ENCODE data around the gene SPIN1.

Gene SPIN1

DNA sequence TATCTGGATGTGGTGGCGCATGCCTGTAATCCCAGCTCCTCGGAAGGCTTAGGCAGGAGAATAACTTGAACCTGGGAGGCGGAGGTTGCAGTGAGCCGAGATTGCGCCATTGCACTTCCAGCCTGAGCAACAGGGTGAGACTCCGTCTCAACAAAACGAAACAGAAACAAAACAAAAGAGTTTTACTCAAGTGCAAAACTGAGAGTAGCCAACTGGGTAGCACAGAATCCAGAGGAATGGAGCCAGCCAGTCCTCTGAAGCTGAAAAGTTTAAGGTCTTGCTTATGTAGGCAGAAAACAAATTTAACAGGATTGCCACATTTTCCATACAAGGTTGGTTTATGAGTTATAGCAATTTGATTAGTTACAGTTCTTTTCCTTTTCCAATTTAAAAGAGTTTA, 32.0 kb downstream of the SPIN1 start:
- Histone ChIP-seq H3K4me1 (ENCODE audit: insufficient read depth, low read length) (no peaks in the 10 kb centered on the region), H3K9ac (ENCODE audit: low read depth, low read length) (no peak overlapping the region), H3K27me3 (ENCODE audit: insufficient read depth, low read length, poor library complexity) (no peaks in the 10 kb centered on the region), H3K4me3 (ENCODE audit: low read depth in 1 of 2, low read length in 2 of 2) (no peak overlapping the region), H2AFZ (ENCODE audit: low read depth, low read length) (no peak overlapping the region), H3K9me3 (ENCODE audit: insufficient read depth, low read length, severe bottlenecking) (peaks cover 20% of the 10 kb centered on the region), H3K4me2 (ENCODE audit: insufficient read depth, low read length) (no peak overlapping the region), H3K27ac (ENCODE audit: low read length) (no peak overlapping the region), H4K20me1 (ENCODE audit: insufficient read depth, low read length) (peaks cover 17% of the 10 kb centered on the region; the same call in 1 of the 2 replicates), H3K79me2 (ENCODE audit: insufficient read depth, low read length) (peaks cover 94% of the 10 kb centered on the region), H3K36me3 (ENCODE audit: insufficient read depth, low read length) (peaks cover 36% of the 10 kb centered on the region)
- DNase-seq, result no peak
- no peak for ATAC-seq (ENCODE audit: insufficient read depth, low read depth)
- TF ChIP-seq, protein P1, sequence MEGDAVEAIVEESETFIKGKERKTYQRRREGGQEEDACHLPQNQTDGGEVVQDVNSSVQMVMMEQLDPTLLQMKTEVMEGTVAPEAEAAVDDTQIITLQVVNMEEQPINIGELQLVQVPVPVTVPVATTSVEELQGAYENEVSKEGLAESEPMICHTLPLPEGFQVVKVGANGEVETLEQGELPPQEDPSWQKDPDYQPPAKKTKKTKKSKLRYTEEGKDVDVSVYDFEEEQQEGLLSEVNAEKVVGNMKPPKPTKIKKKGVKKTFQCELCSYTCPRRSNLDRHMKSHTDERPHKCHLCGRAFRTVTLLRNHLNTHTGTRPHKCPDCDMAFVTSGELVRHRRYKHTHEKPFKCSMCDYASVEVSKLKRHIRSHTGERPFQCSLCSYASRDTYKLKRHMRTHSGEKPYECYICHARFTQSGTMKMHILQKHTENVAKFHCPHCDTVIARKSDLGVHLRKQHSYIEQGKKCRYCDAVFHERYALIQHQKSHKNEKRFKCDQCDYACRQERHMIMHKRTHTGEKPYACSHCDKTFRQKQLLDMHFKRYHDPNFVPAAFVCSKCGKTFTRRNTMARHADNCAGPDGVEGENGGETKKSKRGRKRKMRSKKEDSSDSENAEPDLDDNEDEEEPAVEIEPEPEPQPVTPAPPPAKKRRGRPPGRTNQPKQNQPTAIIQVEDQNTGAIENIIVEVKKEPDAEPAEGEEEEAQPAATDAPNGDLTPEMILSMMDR (IDR thresholded peaks at IDR 0.05; ENCODE audit: borderline replicate concordance, extremely low read depth, low read length, poor library complexity, severe bottlenecking), result no peak
- no peak for TF ChIP-seq EZH2 (IDR thresholded peaks at IDR 0.05; ENCODE audit: borderline replicate concordance, low read depth, low read length, severe bottlenecking)

DNA sequence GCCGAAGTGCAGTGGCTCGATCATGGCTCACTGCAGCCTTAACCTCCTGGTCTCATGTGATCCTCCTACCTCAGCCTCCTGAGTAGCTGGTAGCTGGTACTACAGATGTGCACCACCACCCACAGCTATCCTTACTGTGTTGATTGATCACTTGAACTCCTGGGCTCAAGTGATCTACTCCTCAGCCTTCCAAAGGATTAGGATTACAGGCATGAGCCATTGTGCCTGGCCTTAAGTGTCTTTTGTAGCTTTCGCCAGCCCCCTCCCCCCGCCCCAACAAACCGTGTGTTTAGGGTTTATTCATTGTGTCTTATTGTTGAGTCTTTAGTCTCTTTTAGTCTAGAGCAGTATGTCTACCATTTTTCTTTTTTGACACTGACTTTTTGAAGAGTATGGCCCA, 33.1 kb downstream of the SPIN1 start:
- peaks cover 40% of the 10 kb centered on the region for H3K36me3 ChIP-seq (ENCODE audit: insufficient read depth, low read length)
- ATAC-seq (ENCODE audit: insufficient read depth, low read depth), result no peak

GRCh38 chr9:88425538-88425950, 37.3 kb downstream of the SPIN1 start:
- no peak overlapping the region for H3K9ac ChIP-seq (ENCODE audit: low read depth, low read length)
- peaks cover 85% of the 10 kb centered on the region for H3K79me2 ChIP-seq (ENCODE audit: insufficient read depth, low read length)
- H3K4me1 ChIP-seq (ENCODE audit: insufficient read depth, low read length), result no peaks in the 10 kb centered on the region
- H3K4me3 ChIP-seq (ENCODE audit: low read depth in 1 of 2, low read length in 2 of 2), result no peak overlapping the region
- no peaks in the 10 kb centered on the region for H3K9me3 ChIP-seq (ENCODE audit: insufficient read depth, low read length, severe bottlenecking)
- DNase-seq (no peak), ATAC-seq (ENCODE audit: insufficient read depth, low read depth) (no peak)
- no peak overlapping the region for H3K4me2 ChIP-seq (ENCODE audit: insufficient read depth, low read length)
- peaks cover 35% of the 10 kb centered on the region for H4K20me1 ChIP-seq (ENCODE audit: insufficient read depth, low read length)
- TF ChIP-seq EZH2 (IDR thresholded peaks at IDR 0.05; ENCODE audit: borderline replicate concordance, low read depth, low read length, severe bottlenecking), result no peak
- TF ChIP-seq, protein P1 (IDR thresholded peaks at IDR 0.05; ENCODE audit: borderline replicate concordance, extremely low read depth, low read length, poor library complexity, severe bottlenecking), result no peak
- no peak overlapping the region for H3K27ac ChIP-seq (ENCODE audit: low read length)
- peaks cover 38% of the 10 kb centered on the region for H3K36me3 ChIP-seq (ENCODE audit: insufficient read depth, low read length)
- no peak overlapping the region for H2AFZ ChIP-seq (ENCODE audit: low read depth, low read length)
- H3K27me3 ChIP-seq (ENCODE audit: insufficient read depth, low read length, poor library complexity), result no peaks in the 10 kb centered on the region

More for the DNA sequence above, 33.1 kb downstream of the SPIN1 start:
- Histone ChIP-seq H3K4me2 (ENCODE audit: insufficient read depth, low read length) (no peak overlapping the region), H3K27ac (ENCODE audit: low read length) (no peak overlapping the region), H3K4me1 (ENCODE audit: insufficient read depth, low read length) (no peaks in the 10 kb centered on the region), H3K27me3 (ENCODE audit: insufficient read depth, low read length, poor library complexity) (no peaks in the 10 kb centered on the region), H3K9ac (ENCODE audit: low read depth, low read length) (no peak overlapping the region), H3K9me3 (ENCODE audit: insufficient read depth, low read length, severe bottlenecking) (peaks cover 20% of the 10 kb centered on the region), H3K79me2 (ENCODE audit: insufficient read depth, low read length) (peaks cover 94% of the 10 kb centered on the region), H2AFZ (ENCODE audit: low read depth, low read length) (no peak overlapping the region), H4K20me1 (ENCODE audit: insufficient read depth, low read length) (peaks cover 24% of the 10 kb centered on the region), H3K4me3 (ENCODE audit: low read depth in 1 of 2, low read length in 2 of 2) (no peak overlapping the region)
- no peak for DNase-seq
- TF ChIP-seq, protein P1 (IDR thresholded peaks at IDR 0.05; ENCODE audit: borderline replicate concordance, extremely low read depth, low read length, poor library complexity, severe bottlenecking), result no peak
- TF ChIP-seq EZH2 (IDR thresholded peaks at IDR 0.05; ENCODE audit: borderline replicate concordance, low read depth, low read length, severe bottlenecking), result no peak

DNA sequence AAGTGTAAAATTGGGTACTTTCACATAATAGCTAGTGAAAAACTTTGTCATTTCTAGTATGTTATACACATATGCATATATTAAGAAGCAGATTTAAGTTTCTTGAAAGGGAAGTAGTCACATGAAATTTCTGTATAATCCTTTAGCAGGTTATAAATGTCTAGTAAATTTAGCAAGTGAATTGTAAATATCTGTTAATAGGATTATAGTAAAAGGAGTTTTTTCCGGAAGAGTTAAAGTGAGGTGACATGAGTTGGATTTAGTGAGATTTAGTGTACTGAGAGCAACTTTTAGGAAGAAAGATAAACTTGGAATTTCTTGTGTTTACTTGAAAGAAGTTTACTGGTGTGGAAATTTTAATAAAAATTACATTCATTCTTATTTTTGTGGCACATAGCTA, 38.4 kb downstream of the SPIN1 start:
- H3K36me3 ChIP-seq (ENCODE audit: insufficient read depth, low read length), result peaks cover 39% of the 10 kb centered on the region
- no peak overlapping the region for H3K9ac ChIP-seq (ENCODE audit: low read depth, low read length)
- TF ChIP-seq, protein P1 (IDR thresholded peaks at IDR 0.05; ENCODE audit: borderline replicate concordance, extremely low read depth, low read length, poor library complexity, severe bottlenecking), result no peak
- no peak for TF ChIP-seq EZH2 (IDR thresholded peaks at IDR 0.05; ENCODE audit: borderline replicate concordance, low read depth, low read length, severe bottlenecking)
- peaks cover 35% of the 10 kb centered on the region for H4K20me1 ChIP-seq (ENCODE audit: insufficient read depth, low read length)
- no peak overlapping the region for H2AFZ ChIP-seq (ENCODE audit: low read depth, low read length)
- no peak overlapping the region for H3K27ac ChIP-seq (ENCODE audit: low read length)
- peaks cover 77% of the 10 kb centered on the region for H3K79me2 ChIP-seq (ENCODE audit: insufficient read depth, low read length)
- ATAC-seq (ENCODE audit: insufficient read depth, low read depth) (no peak), DNase-seq (no peak)
- no peak overlapping the region for H3K4me3 ChIP-seq (ENCODE audit: low read depth in 1 of 2, low read length in 2 of 2)
- no peaks in the 10 kb centered on the region for H3K4me1 ChIP-seq (ENCODE audit: insufficient read depth, low read length)
- H3K27me3 ChIP-seq (ENCODE audit: insufficient read depth, low read length, poor library complexity), result no peaks in the 10 kb centered on the region
- H3K9me3 ChIP-seq (ENCODE audit: insufficient read depth, low read length, severe bottlenecking), result no peaks in the 10 kb centered on the region
- H3K4me2 ChIP-seq (ENCODE audit: insufficient read depth, low read length), result no peak overlapping the region
